Muscle of leg (tissue), 11 donors: ENCODE results near the gene ABLIM2. TPM values are rescaled to one million over a fixed set of nuclear protein-coding genes. Genes with fewer than 3 reads are reported as not detected.
A peak's percentile ranks its signal among the peaks of the same experiment; 100 is the strongest.

Source experiments
- DNase-seq: peaks from one replicate; pipeline ENCODE4 v3.0.0; 2013
- H3K27ac ChIP-seq: one replicate; pipeline ENCODE4 v1.5.1; 2013; ENCODE audit warnings: mild to moderate bottlenecking, low read length, control low read depth
- H3K27me3 ChIP-seq: one replicate; pipeline ENCODE4 v1.6.1; 2013; ENCODE audit warnings: low read length; ENCODE audit not compliant: control insufficient read depth, insufficient read depth
- H3K36me3 ChIP-seq: one replicate; pipeline ENCODE4 v1.6.1; 2013; ENCODE audit warnings: low read length; ENCODE audit not compliant: control insufficient read depth, insufficient read depth
- H3K4me1 ChIP-seq: one replicate; pipeline ENCODE4 v1.6.1; 2013; ENCODE audit warnings: low read length; ENCODE audit not compliant: control insufficient read depth, insufficient read depth
- H3K4me3 ChIP-seq: one replicate; pipeline ENCODE4 v1.5.1; 2013; ENCODE audit warnings: low read length, control low read depth
- H3K9me3 ChIP-seq: replicated peaks from 2 replicates; pipeline ENCODE4 v1.6.1; 2013; ENCODE audit warnings: low read depth, low read length; ENCODE audit not compliant: control insufficient read depth
- WGBS: methylation state at CpG from one replicate; pipeline ENCODE4 v1.1.5; 2013; ENCODE audit warnings: missing lambda C conversion rate; ENCODE audit not compliant: insufficient coverage; 5-methylcytosine and 5-hydroxymethylcytosine counted together
- polyA plus RNA-seq, 8 donors: library from polyadenylated mRNA; unstranded; fragments of 120-200 nt; gene quantifications; one replicate each; pipeline versions ENCODE4 v1.2.1 to v1.2.3, GENCODE V29; 2013; ENCODE audit warnings: inconsistent platforms in 1 of 8, low replicate concordance in 1 of 8; ENCODE audit not compliant: insufficient read length in 8 of 8, insufficient read depth in 1 of 8
- total RNA-seq: library from RNA; stranded (reverse); fragments of 120-200 nt; gene quantifications from one replicate; pipeline ENCODE4 v1.2.4, GENCODE V29; 2013

ABLIM2 gene
- total and polyA plus RNA-seq, 9 donors, result 3.1 to 10.5 (median 5.7) TPM

GRCh38 chr4:8194306-8195242, 36.0 kb upstream of the ABLIM2 start:
- no peaks in the 10 kb centered on the region for H3K36me3 ChIP-seq
- DNase-seq, result no peak
- peaks cover 71% of the 10 kb centered on the region for H3K4me1 ChIP-seq
- peak overlapping the region; percentile 82 for H3K27ac ChIP-seq
- no peak overlapping the region for H3K4me3 ChIP-seq
- WGBS, result 68% methylated on average over 12 of the region's 19 CpGs
- peaks cover 8% of the 10 kb centered on the region for H3K27me3 ChIP-seq
- no peaks in the 10 kb centered on the region for H3K9me3 ChIP-seq

- DNase-seq, result peak; percentile 73
- H3K27me3 ChIP-seq, result peaks cover 8% of the 10 kb centered on the region
- H3K9me3 ChIP-seq, result no peaks in the 10 kb centered on the region
- WGBS, result 80% methylated on average over 7 of the region's 18 CpGs
- H3K4me3 ChIP-seq, result no peak overlapping the region
- H3K36me3 ChIP-seq, result no peaks in the 10 kb centered on the region
- H3K27ac ChIP-seq, result no peak overlapping the region
- peaks cover 69% of the 10 kb centered on the region for H3K4me1 ChIP-seq
Measured at GRCh38 chr4:8192748-8193738, 34.4 kb upstream of the ABLIM2 start.

GRCh38 chr4:8191136-8191747, 32.6 kb upstream of the ABLIM2 start:
- H3K4me1 ChIP-seq, result peaks cover 59% of the 10 kb centered on the region
- H3K9me3 ChIP-seq, result no peaks in the 10 kb centered on the region
- H3K36me3 ChIP-seq, result no peaks in the 10 kb centered on the region
- peak; percentile 83 for DNase-seq
- peaks cover 8% of the 10 kb centered on the region for H3K27me3 ChIP-seq
- H3K27ac ChIP-seq, result peak overlapping the region; percentile 82
- WGBS, result 53% methylated on average over 19 of the region's 23 CpGs
- no peak overlapping the region for H3K4me3 ChIP-seq

- 78% methylated on average over 23 of the region's 26 CpGs for WGBS
- H3K4me3 ChIP-seq, result no peak overlapping the region
- H3K36me3 ChIP-seq, result no peaks in the 10 kb centered on the region
- no peak overlapping the region for H3K27ac ChIP-seq
- no peaks in the 10 kb centered on the region for H3K9me3 ChIP-seq
- H3K27me3 ChIP-seq, result peaks cover 12% of the 10 kb centered on the region
- H3K4me1 ChIP-seq, result peaks cover 56% of the 10 kb centered on the region
- no peak for DNase-seq
Measured at GRCh38 chr4:8189551-8190466, 31.2 kb upstream of the ABLIM2 start.

GRCh38 chr4:8188743-8189550, 30.3 kb upstream of the ABLIM2 start:
- H3K27ac ChIP-seq, result no peak overlapping the region
- WGBS, result 68% methylated on average over 19 of the region's 29 CpGs
- H3K4me3 ChIP-seq, result no peak overlapping the region
- peaks cover 12% of the 10 kb centered on the region for H3K27me3 ChIP-seq
- H3K36me3 ChIP-seq, result no peaks in the 10 kb centered on the region
- peaks cover 53% of the 10 kb centered on the region for H3K4me1 ChIP-seq
- DNase-seq, result no peak
- H3K9me3 ChIP-seq, result no peaks in the 10 kb centered on the region

- Histone ChIP-seq H3K4me3 (no peak overlapping the region), H3K9me3 (no peaks in the 10 kb centered on the region), H3K27me3 (peaks cover 4% of the 10 kb centered on the region), H3K4me1 (peaks cover 56% of the 10 kb centered on the region), H3K36me3 (no peaks in the 10 kb centered on the region), H3K27ac (no peak overlapping the region)
- WGBS, result 72% methylated on average over 12 of the region's 12 CpGs
- no peak for DNase-seq
Measured at GRCh38 chr4:8188085-8188484, 29.5 kb upstream of the ABLIM2 start.

GRCh38 chr4:8185930-8186329, 27.3 kb upstream of the ABLIM2 start:
- no peaks in the 10 kb centered on the region for H3K9me3 ChIP-seq
- no peak overlapping the region for H3K27ac ChIP-seq
- no peak overlapping the region for H3K4me3 ChIP-seq
- peak; percentile 79 for DNase-seq
- peaks cover 4% of the 10 kb centered on the region for H3K27me3 ChIP-seq
- 26% methylated on average over 5 of the region's 9 CpGs for WGBS
- H3K4me1 ChIP-seq, result peaks cover 65% of the 10 kb centered on the region
- no peaks in the 10 kb centered on the region for H3K36me3 ChIP-seq

GRCh38 chr4:8185295-8185694, 26.7 kb upstream of the ABLIM2 start:
- peaks cover 60% of the 10 kb centered on the region for H3K4me1 ChIP-seq
- H3K4me3 ChIP-seq, result no peak overlapping the region
- no peaks in the 10 kb centered on the region for H3K36me3 ChIP-seq
- 28% methylated on average over 8 of the region's 9 CpGs for WGBS
- no peaks in the 10 kb centered on the region for H3K9me3 ChIP-seq
- DNase-seq, result peak; percentile 82
- no peak overlapping the region for H3K27ac ChIP-seq
- peaks cover 4% of the 10 kb centered on the region for H3K27me3 ChIP-seq
